ENCODE measurements around the gene ATP2A1.
"Not testable (repeated sequence)": the region's sequence is repeated elsewhere in the genome, so short reads cannot be mapped to it uniquely, and the experiment has no call there.

The ATP2A1 gene

DNA sequence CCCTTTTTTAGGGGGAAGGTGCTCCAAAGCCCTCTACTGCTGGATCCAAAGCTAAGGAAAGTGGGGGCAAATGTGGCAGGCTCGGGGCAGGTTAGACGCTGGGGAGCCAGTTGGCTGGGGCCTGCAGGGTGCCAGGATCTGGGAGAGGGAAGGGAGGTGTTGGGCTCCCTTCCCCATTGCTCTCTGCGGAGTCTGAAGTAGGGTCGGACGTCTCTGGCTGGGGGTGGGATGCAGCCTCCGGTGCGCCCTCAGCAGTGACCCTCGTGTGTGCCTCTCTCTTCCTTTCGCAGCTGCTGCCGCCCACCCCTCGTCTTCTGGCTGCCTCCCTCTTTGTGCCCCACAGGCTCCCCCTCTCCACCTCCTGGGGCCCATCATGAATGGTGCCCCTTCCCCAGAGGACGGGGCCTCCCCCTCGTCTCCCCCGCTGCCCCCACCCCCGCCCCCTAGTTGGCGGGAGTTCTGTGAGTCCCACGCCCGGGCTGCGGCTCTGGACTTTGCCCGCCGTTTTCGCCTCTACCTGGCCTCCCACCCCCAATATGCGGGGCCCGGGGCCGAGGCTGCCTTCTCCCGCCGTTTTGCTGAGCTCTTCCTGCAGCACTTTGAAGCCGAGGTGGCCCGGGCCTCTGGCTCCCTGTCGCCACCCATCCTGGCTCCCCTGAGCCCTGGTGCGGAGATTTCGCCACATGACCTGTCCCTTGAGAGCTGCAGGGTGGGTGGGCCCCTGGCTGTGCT, 12.4 kb upstream of the ATP2A1 start:
- H2AFZ ChIP-seq (ENCODE audit: low read depth, low read length) = no peak overlapping the region
- no peaks in the 10 kb centered on the region for H3K9me3 ChIP-seq (ENCODE audit: insufficient read depth, low read length, severe bottlenecking)
- peak overlapping the region; percentile 98 for H3K4me2 ChIP-seq (ENCODE audit: insufficient read depth, low read length)
- H3K27me3 ChIP-seq (ENCODE audit: insufficient read depth, low read length, poor library complexity) = no peaks in the 10 kb centered on the region
- DNase-seq = no peak
- H3K27ac ChIP-seq (ENCODE audit: low read length) = no peak overlapping the region
- H3K79me2 ChIP-seq (ENCODE audit: insufficient read depth, low read length) = peaks cover 59% of the 10 kb centered on the region
- H4K20me1 ChIP-seq (ENCODE audit: insufficient read depth, low read length) = peaks cover 11% of the 10 kb centered on the region; the same call in 1 of the 2 replicates
- H3K9ac ChIP-seq (ENCODE audit: low read depth, low read length) = peak overlapping the region; percentile 79; the same call in 1 of the 2 replicates
- 0 out of 4 replicates have a peak overlapping the region, but pooled peaks of 1 of the 2 experiments have one; percentile 80 for H3K4me3 ChIP-seq (ENCODE audit: low read depth in 1 of 2, low read length in 2 of 2)
- ATAC-seq (ENCODE audit: insufficient read depth, low read depth) = no peak
- H3K36me3 ChIP-seq (ENCODE audit: insufficient read depth, low read length) = peaks cover 46% of the 10 kb centered on the region
- peaks cover 28% of the 10 kb centered on the region for H3K4me1 ChIP-seq (ENCODE audit: insufficient read depth, low read length)
- TF ChIP-seq, protein P1, sequence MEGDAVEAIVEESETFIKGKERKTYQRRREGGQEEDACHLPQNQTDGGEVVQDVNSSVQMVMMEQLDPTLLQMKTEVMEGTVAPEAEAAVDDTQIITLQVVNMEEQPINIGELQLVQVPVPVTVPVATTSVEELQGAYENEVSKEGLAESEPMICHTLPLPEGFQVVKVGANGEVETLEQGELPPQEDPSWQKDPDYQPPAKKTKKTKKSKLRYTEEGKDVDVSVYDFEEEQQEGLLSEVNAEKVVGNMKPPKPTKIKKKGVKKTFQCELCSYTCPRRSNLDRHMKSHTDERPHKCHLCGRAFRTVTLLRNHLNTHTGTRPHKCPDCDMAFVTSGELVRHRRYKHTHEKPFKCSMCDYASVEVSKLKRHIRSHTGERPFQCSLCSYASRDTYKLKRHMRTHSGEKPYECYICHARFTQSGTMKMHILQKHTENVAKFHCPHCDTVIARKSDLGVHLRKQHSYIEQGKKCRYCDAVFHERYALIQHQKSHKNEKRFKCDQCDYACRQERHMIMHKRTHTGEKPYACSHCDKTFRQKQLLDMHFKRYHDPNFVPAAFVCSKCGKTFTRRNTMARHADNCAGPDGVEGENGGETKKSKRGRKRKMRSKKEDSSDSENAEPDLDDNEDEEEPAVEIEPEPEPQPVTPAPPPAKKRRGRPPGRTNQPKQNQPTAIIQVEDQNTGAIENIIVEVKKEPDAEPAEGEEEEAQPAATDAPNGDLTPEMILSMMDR (IDR thresholded peaks at IDR 0.05; ENCODE audit: borderline replicate concordance, extremely low read depth, low read length, poor library complexity, severe bottlenecking) = no peak
- no peak for TF ChIP-seq EZH2 (IDR thresholded peaks at IDR 0.05; ENCODE audit: borderline replicate concordance, low read depth, low read length, severe bottlenecking)

DNA sequence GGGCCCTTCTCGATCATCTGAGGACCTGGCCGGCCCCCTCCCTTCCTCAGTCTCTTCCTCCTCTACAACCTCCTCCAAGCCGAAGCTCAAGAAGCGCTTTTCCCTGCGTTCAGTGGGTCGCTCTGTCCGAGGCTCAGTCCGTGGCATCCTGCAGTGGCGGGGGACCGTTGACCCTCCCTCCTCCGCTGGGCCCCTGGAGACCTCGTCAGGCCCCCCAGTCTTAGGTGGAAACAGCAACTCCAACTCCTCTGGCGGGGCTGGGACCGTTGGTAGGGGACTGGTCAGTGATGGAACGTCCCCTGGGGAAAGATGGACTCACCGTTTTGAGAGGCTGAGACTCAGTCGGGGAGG, 11.9 kb upstream of the ATP2A1 start:
- no peaks in the 10 kb centered on the region for H3K9me3 ChIP-seq (ENCODE audit: insufficient read depth, low read length, severe bottlenecking)
- no peak overlapping the region for H3K4me2 ChIP-seq (ENCODE audit: insufficient read depth, low read length)
- H3K79me2 ChIP-seq (ENCODE audit: insufficient read depth, low read length) = peaks cover 59% of the 10 kb centered on the region
- H2AFZ ChIP-seq (ENCODE audit: low read depth, low read length) = no peak overlapping the region
- 0 out of 2 replicates have a peak overlapping the region, but pooled peaks have one; percentile 1 for H3K9ac ChIP-seq (ENCODE audit: low read depth, low read length)
- H3K27me3 ChIP-seq (ENCODE audit: insufficient read depth, low read length, poor library complexity) = no peaks in the 10 kb centered on the region
- no peak for TF ChIP-seq EZH2 (IDR thresholded peaks at IDR 0.05; ENCODE audit: borderline replicate concordance, low read depth, low read length, severe bottlenecking)
- TF ChIP-seq, protein P1 (IDR thresholded peaks at IDR 0.05; ENCODE audit: borderline replicate concordance, extremely low read depth, low read length, poor library complexity, severe bottlenecking) = no peak
- peaks cover 52% of the 10 kb centered on the region for H3K36me3 ChIP-seq (ENCODE audit: insufficient read depth, low read length)
- ATAC-seq (ENCODE audit: insufficient read depth, low read depth) (no peak), DNase-seq (no peak)
- H4K20me1 ChIP-seq (ENCODE audit: insufficient read depth, low read length) = peaks cover 11% of the 10 kb centered on the region; the same call in 1 of the 2 replicates
- no peak overlapping the region for H3K27ac ChIP-seq (ENCODE audit: low read length)
- peaks cover 28% of the 10 kb centered on the region for H3K4me1 ChIP-seq (ENCODE audit: insufficient read depth, low read length)
- no peak overlapping the region for H3K4me3 ChIP-seq (ENCODE audit: low read depth in 1 of 2, low read length in 2 of 2)

DNA sequence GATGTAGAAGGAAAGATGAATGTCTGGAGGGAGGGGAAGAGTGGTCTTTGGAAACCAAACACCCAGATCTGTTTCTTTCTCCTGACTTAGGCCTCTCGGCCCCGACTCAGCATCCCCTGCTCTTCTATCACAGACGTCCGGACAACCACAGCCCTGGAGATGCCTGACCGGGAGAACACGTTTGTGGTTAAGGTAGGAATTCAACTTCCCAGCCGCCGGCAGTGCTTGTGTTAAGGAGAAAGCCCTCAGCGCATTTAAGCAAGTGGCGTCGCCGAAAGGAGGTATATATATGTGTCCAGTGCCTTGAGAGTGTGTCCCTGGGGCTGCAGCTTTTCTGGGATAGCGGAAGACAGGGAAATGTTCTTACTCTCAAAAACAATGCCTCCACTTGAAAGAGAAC, 11.0 kb upstream of the ATP2A1 start:
- Histone ChIP-seq H3K27ac (ENCODE audit: low read length) (no peak overlapping the region), H2AFZ (ENCODE audit: low read depth, low read length) (no peak overlapping the region), H3K36me3 (ENCODE audit: insufficient read depth, low read length) (peaks cover 60% of the 10 kb centered on the region), H3K27me3 (ENCODE audit: insufficient read depth, low read length, poor library complexity) (no peaks in the 10 kb centered on the region), H3K9me3 (ENCODE audit: insufficient read depth, low read length, severe bottlenecking) (no peaks in the 10 kb centered on the region), H3K4me2 (ENCODE audit: insufficient read depth, low read length) (no peak overlapping the region), H3K4me3 (ENCODE audit: low read depth in 1 of 2, low read length in 2 of 2) (no peak overlapping the region), H3K4me1 (ENCODE audit: insufficient read depth, low read length) (peaks cover 23% of the 10 kb centered on the region), H4K20me1 (ENCODE audit: insufficient read depth, low read length) (peaks cover 15% of the 10 kb centered on the region; the same call in 1 of the 2 replicates), H3K79me2 (ENCODE audit: insufficient read depth, low read length) (peaks cover 53% of the 10 kb centered on the region), H3K9ac (ENCODE audit: low read depth, low read length) (0 out of 2 replicates have a peak overlapping the region, but pooled peaks have one; percentile 1)
- TF ChIP-seq EZH2 (IDR thresholded peaks at IDR 0.05; ENCODE audit: borderline replicate concordance, low read depth, low read length, severe bottlenecking) = no peak
- TF ChIP-seq, protein P1 (IDR thresholded peaks at IDR 0.05; ENCODE audit: borderline replicate concordance, extremely low read depth, low read length, poor library complexity, severe bottlenecking) = no peak
- ATAC-seq (ENCODE audit: insufficient read depth, low read depth) (no peak), DNase-seq (no peak)

DNA sequence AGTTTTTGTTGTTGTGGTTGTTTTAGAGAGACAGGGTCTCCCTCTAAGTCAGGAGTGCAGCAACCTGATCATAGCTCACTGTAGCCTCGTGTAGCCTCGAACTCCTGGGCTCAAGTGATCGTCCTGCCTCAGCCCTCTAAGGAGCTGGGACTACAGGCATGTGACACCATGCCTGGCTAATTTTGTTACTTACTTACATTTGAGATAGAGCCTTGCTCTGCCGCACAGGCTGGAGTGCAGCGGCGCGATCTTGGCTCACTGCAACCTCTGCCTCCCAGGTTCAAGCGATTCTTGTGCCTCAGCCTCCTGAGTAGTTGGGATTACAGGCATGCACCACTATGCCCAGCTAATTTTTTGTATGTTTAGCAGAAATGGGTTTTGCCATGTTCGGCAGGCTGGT, 10.6 kb upstream of the ATP2A1 start:
- not testable (repeated sequence) for H3K27ac ChIP-seq (ENCODE audit: low read length); H3K9me3 ChIP-seq (ENCODE audit: insufficient read depth, low read length, severe bottlenecking); H3K4me3 ChIP-seq (ENCODE audit: low read depth in 1 of 2, low read length in 2 of 2); H3K9ac ChIP-seq (ENCODE audit: low read depth, low read length); H2AFZ ChIP-seq (ENCODE audit: low read depth, low read length); ATAC-seq (ENCODE audit: insufficient read depth, low read depth); H3K4me2 ChIP-seq (ENCODE audit: insufficient read depth, low read length); DNase-seq; H3K27me3 ChIP-seq (ENCODE audit: insufficient read depth, low read length, poor library complexity)
- peaks cover 19% of the 10 kb centered on the region for H3K4me1 ChIP-seq (ENCODE audit: insufficient read depth, low read length)
- peaks cover 64% of the 10 kb centered on the region for H3K36me3 ChIP-seq (ENCODE audit: insufficient read depth, low read length)
- H3K79me2 ChIP-seq (ENCODE audit: insufficient read depth, low read length) = peaks cover 49% of the 10 kb centered on the region
- H4K20me1 ChIP-seq (ENCODE audit: insufficient read depth, low read length) = peaks cover 15% of the 10 kb centered on the region; the same call in 1 of the 2 replicates
